Osteocyte (in vitro differentiated cells): ENCODE measurements around the gene SRP68. TPM values are rescaled to one million over a fixed set of nuclear protein-coding genes. Genes with fewer than 3 reads are reported as not detected.

Experiments
- DNase-seq: peaks from one replicate; pipeline ENCODE4 v3.0.0; 2021; ENCODE audit warnings: mixed read lengths; ENCODE audit not compliant: unreplicated experiment; ENCODE audit errors: extremely low spot score
- H3K27ac Mint-ChIP-seq: one replicate; pipeline ENCODE4 v1.8.0; 2021; ENCODE audit warnings: mild to moderate bottlenecking, mixed read lengths; ENCODE audit not compliant: unreplicated experiment
- H3K27me3 Mint-ChIP-seq: one replicate; pipeline ENCODE4 v1.8.0; 2021; ENCODE audit warnings: mixed read lengths; ENCODE audit not compliant: unreplicated experiment
- H3K36me3 Mint-ChIP-seq: one replicate; pipeline ENCODE4 v1.8.0; 2021; ENCODE audit warnings: mixed read lengths; ENCODE audit not compliant: unreplicated experiment
- H3K4me1 Mint-ChIP-seq: one replicate; pipeline ENCODE4 v1.8.0; 2021; ENCODE audit warnings: mixed read lengths; ENCODE audit not compliant: unreplicated experiment
- H3K4me3 Mint-ChIP-seq: one replicate; pipeline ENCODE4 v1.8.0; 2021; ENCODE audit warnings: mild to moderate bottlenecking, moderate library complexity, mixed read lengths; ENCODE audit not compliant: unreplicated experiment
- H3K9me3 Mint-ChIP-seq: one replicate; pipeline ENCODE4 v1.8.0; 2021; ENCODE audit warnings: mixed read lengths; ENCODE audit not compliant: unreplicated experiment
- total RNA-seq: library from RNA; stranded (reverse); gene quantifications from 2 replicates; pipeline ENCODE4 v1.2.1, GENCODE V29; 2021
- TF ChIP-seq, protein P1 (sequence below): fragments of 200-600 bp; sonication (generic); IDR thresholded peaks from 2 replicates; pipeline ENCODE4 v1.5.0; 2021; ENCODE audit warnings: antibody characterized with exemption, mild to moderate bottlenecking, moderate library complexity

The SRP68 gene
- total RNA-seq, 1 donor from 2014 or later: 74.7 TPM

- Mint-ChIP-seq H3K4me3 (no peak overlapping the region), H3K27me3 (peaks cover 9% of the 10 kb centered on the region), H3K36me3 (no peaks in the 10 kb centered on the region), H3K9me3 (no peaks in the 10 kb centered on the region), H3K4me1 (no peaks in the 10 kb centered on the region), H3K27ac (no peak overlapping the region)
- no peak for DNase-seq
- TF ChIP-seq, protein P1, sequence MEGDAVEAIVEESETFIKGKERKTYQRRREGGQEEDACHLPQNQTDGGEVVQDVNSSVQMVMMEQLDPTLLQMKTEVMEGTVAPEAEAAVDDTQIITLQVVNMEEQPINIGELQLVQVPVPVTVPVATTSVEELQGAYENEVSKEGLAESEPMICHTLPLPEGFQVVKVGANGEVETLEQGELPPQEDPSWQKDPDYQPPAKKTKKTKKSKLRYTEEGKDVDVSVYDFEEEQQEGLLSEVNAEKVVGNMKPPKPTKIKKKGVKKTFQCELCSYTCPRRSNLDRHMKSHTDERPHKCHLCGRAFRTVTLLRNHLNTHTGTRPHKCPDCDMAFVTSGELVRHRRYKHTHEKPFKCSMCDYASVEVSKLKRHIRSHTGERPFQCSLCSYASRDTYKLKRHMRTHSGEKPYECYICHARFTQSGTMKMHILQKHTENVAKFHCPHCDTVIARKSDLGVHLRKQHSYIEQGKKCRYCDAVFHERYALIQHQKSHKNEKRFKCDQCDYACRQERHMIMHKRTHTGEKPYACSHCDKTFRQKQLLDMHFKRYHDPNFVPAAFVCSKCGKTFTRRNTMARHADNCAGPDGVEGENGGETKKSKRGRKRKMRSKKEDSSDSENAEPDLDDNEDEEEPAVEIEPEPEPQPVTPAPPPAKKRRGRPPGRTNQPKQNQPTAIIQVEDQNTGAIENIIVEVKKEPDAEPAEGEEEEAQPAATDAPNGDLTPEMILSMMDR: no peak
These were observed 42.9 kb upstream of the SRP68 start for GRCh38 chr17:76115138-76115754.

DNA sequence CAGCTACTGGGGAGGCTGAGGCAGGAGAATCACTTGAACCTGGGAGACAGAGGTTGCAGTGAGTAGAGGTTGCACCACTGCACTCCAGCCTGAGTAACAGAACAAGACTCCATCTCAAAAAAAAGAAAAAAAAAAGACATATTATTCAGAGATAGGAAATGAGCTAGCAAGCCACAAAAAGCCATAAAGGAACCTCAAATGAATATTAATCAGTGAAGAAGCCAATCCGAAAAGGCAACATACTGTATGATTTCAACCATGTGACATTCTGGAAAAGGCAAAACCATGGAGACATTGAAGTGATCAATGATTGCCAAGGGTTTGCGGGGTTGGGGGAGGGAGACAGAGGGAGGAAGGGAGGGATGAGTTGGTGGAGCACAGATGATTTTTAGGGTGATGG is 39.6 kb upstream of the SRP68 start:
- TF ChIP-seq, protein P1: no peak
- no peak overlapping the region for H3K27ac Mint-ChIP-seq
- H3K4me3 Mint-ChIP-seq: no peak overlapping the region
- H3K4me1 Mint-ChIP-seq: no peaks in the 10 kb centered on the region
- no peaks in the 10 kb centered on the region for H3K9me3 Mint-ChIP-seq
- H3K27me3 Mint-ChIP-seq: peaks cover 3% of the 10 kb centered on the region
- DNase-seq: no peak
- no peaks in the 10 kb centered on the region for H3K36me3 Mint-ChIP-seq

DNA sequence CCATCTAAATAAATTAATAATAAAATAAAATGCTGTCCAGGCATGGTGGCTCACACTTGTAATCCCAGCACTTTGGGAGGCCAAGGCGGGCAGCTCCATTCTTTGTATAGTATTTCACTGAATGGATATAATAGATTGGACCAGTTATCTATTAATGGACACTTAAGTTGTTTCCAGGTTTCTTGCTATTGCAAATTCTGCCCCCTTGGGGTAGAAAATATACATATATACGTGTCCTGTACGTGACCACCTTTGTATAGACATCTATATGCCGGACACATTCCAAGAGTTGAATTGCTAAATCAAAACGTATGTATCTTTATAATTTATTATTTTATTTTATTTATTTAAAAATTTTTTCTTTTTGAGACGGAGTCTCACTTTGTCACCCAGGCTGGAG is 35.2 kb upstream of the SRP68 start:
- H3K36me3 Mint-ChIP-seq: no peaks in the 10 kb centered on the region
- no peak overlapping the region for H3K4me3 Mint-ChIP-seq
- no peaks in the 10 kb centered on the region for H3K9me3 Mint-ChIP-seq
- H3K27ac Mint-ChIP-seq: no peak overlapping the region
- TF ChIP-seq, protein P1: peak; percentile 34
- H3K4me1 Mint-ChIP-seq: peaks cover 8% of the 10 kb centered on the region
- peaks cover 3% of the 10 kb centered on the region for H3K27me3 Mint-ChIP-seq
- no peak for DNase-seq

DNA sequence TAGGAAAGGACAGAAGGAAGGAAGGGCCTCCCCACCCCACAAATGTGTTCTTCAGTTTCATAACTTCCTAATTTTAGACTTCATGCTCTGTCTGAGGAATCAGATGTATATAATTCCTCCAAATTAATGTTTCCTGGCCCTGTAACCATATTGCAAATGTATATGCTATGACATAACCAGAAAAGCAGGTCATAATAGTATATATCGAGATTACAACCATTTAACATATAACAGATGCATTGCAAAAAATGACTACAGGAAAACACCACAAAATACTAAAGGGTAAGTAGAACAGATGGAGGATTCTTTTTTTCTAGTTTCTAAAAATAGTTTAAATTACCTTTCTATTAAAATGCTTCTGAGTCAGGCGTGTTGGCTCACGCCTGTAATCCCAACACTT is 34.4 kb upstream of the SRP68 start:
- DNase-seq: no peak
- Mint-ChIP-seq H3K27ac (no peak overlapping the region), H3K9me3 (no peaks in the 10 kb centered on the region), H3K36me3 (peaks cover 3% of the 10 kb centered on the region), H3K27me3 (peaks cover 3% of the 10 kb centered on the region), H3K4me3 (no peak overlapping the region), H3K4me1 (peaks cover 12% of the 10 kb centered on the region)
- TF ChIP-seq, protein P1: no peak

- Mint-ChIP-seq H3K27ac (no peak overlapping the region), H3K4me1 (peaks cover 12% of the 10 kb centered on the region), H3K9me3 (no peaks in the 10 kb centered on the region), H3K27me3 (no peaks in the 10 kb centered on the region), H3K36me3 (peaks cover 9% of the 10 kb centered on the region), H3K4me3 (peak overlapping the region; percentile 98)
- no peak for DNase-seq
- TF ChIP-seq, protein P1: no peak
These were observed 32.5 kb upstream of the SRP68 start for GRCh38 chr17:76104896-76105231.
